WTC11 (cell line): Measurements from ENCODE around the gene PRKCSH. TPM values are rescaled to one million over a fixed set of nuclear protein-coding genes. Genes with fewer than 3 reads are reported as not detected.

Experiments used
- ATAC-seq: fragments of 200-7000 bp; cut with Tn5 transposase; 2 replicates; pipeline ENCODE4 v1.10.0; 2021; ENCODE audit warnings: mild to moderate bottlenecking, moderate library complexity
- CTCF ChIA-PET: fragments of 300-600 bp; sonication (Branson Sonifier 250); formaldehyde crosslinking; loops from one replicate; lab custom pipeline; 2021; ENCODE audit warnings: antibody characterized with exemption; lab: Charles Lee
- POLR2A ChIA-PET: fragments of 350-600 bp; sonication (Branson Sonifier 250); formaldehyde crosslinking; loops from one replicate; lab custom pipeline; 2021; ENCODE audit warnings: antibody characterized with exemption; lab: Charles Lee
- DNase-seq: peaks from one replicate; pipeline ENCODE4 v3.0.0; 2021; ENCODE audit warnings: low spot score
- H3K27ac Mint-ChIP-seq: 2 replicates; pipeline ENCODE4 v1.8.0; 2021; ENCODE audit warnings: mixed read lengths
- H3K27me3 Mint-ChIP-seq: 2 replicates; pipeline ENCODE4 v1.8.0; 2021; ENCODE audit warnings: low read depth, mild to moderate bottlenecking, moderate library complexity, mixed read lengths
- H3K36me3 Mint-ChIP-seq: 2 replicates; pipeline ENCODE4 v1.8.0; 2021; ENCODE audit warnings: mixed read lengths
- H3K4me1 Mint-ChIP-seq: 2 replicates; pipeline ENCODE4 v1.8.0; 2022; ENCODE audit warnings: mixed read lengths
- H3K4me3 Mint-ChIP-seq: 2 replicates; pipeline ENCODE4 v1.8.0; 2021; ENCODE audit warnings: mild to moderate bottlenecking, moderate library complexity, mixed read lengths
- H3K9me3 Mint-ChIP-seq: 2 replicates; pipeline ENCODE4 v1.8.0; 2021; ENCODE audit warnings: mixed read lengths
- ATF1 ChIP-seq: sonication (generic); formaldehyde crosslinking; IDR thresholded peaks from 2 replicates; pipeline ENCODE4 v1.8.1; 2023; ENCODE audit warnings: mild to moderate bottlenecking, moderate library complexity, missing genetic modification reagents
- CREB1 ChIP-seq: sonication (generic); formaldehyde crosslinking; IDR thresholded peaks from 2 replicates; pipeline ENCODE4 v1.8.0; 2023; ENCODE audit warnings: mild to moderate bottlenecking, missing genetic modification reagents
- ESRRA ChIP-seq: sonication (generic); formaldehyde crosslinking; IDR thresholded peaks from 2 replicates; pipeline ENCODE4 v1.8.1; 2022; ENCODE audit warnings: mild to moderate bottlenecking, missing genetic modification reagents, borderline replicate concordance
- FOXJ3 ChIP-seq: sonication (generic); formaldehyde crosslinking; IDR thresholded peaks from 2 replicates; pipeline ENCODE4 v1.9.0; 2021; ENCODE audit warnings: missing genetic modification reagents, mild to moderate bottlenecking, borderline replicate concordance
- FOXP1 ChIP-seq: sonication (generic); formaldehyde crosslinking; IDR thresholded peaks from 2 replicates; pipeline ENCODE4 v1.8.0; 2022; ENCODE audit warnings: missing genetic modification reagents, mild to moderate bottlenecking, moderate library complexity, borderline replicate concordance
- GTF2I ChIP-seq: fragments of 250-450 bp; sonication (Bioruptor Pico); conservative IDR thresholded peaks from 2 replicates; pipeline ENCODE4 v1.4.0; 2021; ENCODE audit warnings: mild to moderate bottlenecking
- SOX15 ChIP-seq: fragments of 250-450 bp; sonication (Bioruptor Pico); IDR thresholded peaks from 2 replicates; pipeline ENCODE4 v1.9.0; 2021; ENCODE audit warnings: mild to moderate bottlenecking
- TCF7 ChIP-seq: sonication (generic); formaldehyde crosslinking; IDR thresholded peaks from 2 replicates; pipeline ENCODE4 v1.8.0; 2022; ENCODE audit warnings: mild to moderate bottlenecking, low read depth, missing genetic modification reagents, moderate library complexity
- ZNF121 ChIP-seq: sonication (generic); formaldehyde crosslinking; IDR thresholded peaks from 2 replicates; pipeline ENCODE4 v1.8.0; 2023; ENCODE audit warnings: missing genetic modification reagents
- total RNA-seq: library from RNA; stranded (reverse); gene quantifications from 3 replicates; pipeline ENCODE4 v1.2.3, GENCODE V29; 2021
- TF ChIP-seq, protein P1 (sequence below): fragments of 250-450 bp; sonication (Bioruptor Pico); IDR thresholded peaks from 2 replicates; pipeline ENCODE4 v2.1.2; 2022; ENCODE audit warnings: mild to moderate bottlenecking, moderate library complexity
- TF ChIP-seq, protein P2 (sequence below): sonication (generic); formaldehyde crosslinking; IDR thresholded peaks from 2 replicates; pipeline ENCODE4 v1.8.1; 2022; ENCODE audit warnings: missing genetic modification reagents, borderline replicate concordance
- TF ChIP-seq, protein P3 (sequence below): sonication (generic); formaldehyde crosslinking; IDR thresholded peaks from 2 replicates; pipeline ENCODE4 v1.8.1; 2023; ENCODE audit warnings: mild to moderate bottlenecking, missing genetic modification reagents, borderline replicate concordance
- TF ChIP-seq, protein P4 (sequence below): sonication (generic); formaldehyde crosslinking; IDR thresholded peaks from 2 replicates; pipeline ENCODE4 v1.8.1; 2023; ENCODE audit warnings: mild to moderate bottlenecking, missing genetic modification reagents, moderate library complexity
- TF ChIP-seq, protein P5 (sequence below): fragments of 250-450 bp; sonication (Bioruptor Pico); IDR thresholded peaks from 2 replicates; pipeline ENCODE4 v1.8.0; 2021; ENCODE audit warnings: mild to moderate bottlenecking
- TF ChIP-seq, protein P6 (sequence below): sonication (generic); formaldehyde crosslinking; IDR thresholded peaks from 2 replicates; pipeline ENCODE4 v1.8.0; 2023; ENCODE audit warnings: missing genetic modification reagents

The PRKCSH gene
- total RNA-seq, 1 experiment from 2014 or later, result 396 TPM

DNA sequence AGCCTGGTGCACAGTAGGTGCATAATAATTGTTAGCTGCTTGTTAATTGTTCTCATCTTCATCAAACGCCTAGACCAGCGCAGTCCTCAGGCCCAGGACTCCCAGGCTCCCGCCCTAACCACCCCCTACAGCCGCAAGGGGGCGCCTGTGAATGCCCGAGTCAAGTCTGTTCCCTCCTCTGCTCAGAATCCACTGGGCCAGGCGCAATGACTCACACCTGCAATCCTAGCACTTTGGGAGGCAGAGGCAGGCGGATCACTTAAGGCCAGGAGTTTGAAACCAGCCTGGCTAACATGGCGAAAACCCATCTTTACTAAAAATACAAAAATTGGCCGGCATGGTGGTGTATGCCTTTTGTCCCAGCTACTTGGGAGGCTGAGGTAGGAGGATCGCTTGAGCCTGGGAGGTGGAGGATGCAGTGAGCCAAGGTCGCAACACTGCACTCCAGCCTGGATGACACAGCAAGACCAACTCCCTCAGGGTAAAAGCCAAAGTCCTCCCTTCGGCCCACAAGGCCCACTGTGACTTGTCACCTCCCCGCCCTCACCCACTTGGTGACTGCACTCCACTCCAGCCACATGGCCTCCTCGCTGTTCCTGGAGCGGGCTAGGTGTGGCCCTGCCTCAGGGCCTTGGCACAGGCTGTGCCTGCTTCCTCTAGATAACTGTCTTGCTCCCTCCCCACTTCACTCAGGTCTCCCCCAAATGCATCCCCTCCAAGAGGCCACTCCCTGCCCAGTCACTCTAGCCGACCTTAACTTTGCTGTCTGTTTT, 61.1 kb downstream of the PRKCSH start (continued):
- no peak for TF ChIP-seq ATF1 (CRISPR knock-in tag)

DNA sequence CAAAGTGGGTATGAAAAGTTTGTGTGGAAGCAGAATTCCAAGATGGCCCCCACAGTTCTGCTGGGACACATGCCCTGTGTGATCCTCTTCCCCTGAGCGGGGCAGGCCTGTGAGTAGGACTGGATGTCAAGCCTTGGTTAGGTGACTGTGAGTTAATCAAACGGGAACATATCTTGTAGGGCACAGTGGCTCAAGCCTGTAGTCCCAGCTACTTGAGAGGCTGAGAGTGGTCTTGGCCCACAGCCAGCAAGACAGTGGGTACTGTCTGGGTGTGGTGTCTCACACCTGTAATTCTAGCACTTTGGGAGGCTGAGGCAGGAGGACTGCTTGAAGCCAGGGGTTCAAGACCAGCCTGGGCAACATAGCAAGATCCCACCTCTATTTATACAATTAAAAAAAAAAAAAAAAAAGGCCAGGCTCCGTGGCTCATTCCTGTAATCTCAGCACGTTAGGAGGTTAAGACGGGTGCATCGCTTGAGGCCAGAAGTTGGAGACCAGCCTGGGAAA, 63.8 kb downstream of the PRKCSH start:
- Mint-ChIP-seq H3K27ac (peak overlapping the region; percentile 41; the same call in 1 of the 2 replicates), H3K4me3 (no peak overlapping the region), H3K9me3 (no peaks in the 10 kb centered on the region), H3K36me3 (no peaks in the 10 kb centered on the region), H3K27me3 (no peaks in the 10 kb centered on the region), H3K4me1 (peaks cover under 1% of the 10 kb centered on the region; the same call in 1 of the 2 replicates)
- TF ChIP-seq, protein P1, sequence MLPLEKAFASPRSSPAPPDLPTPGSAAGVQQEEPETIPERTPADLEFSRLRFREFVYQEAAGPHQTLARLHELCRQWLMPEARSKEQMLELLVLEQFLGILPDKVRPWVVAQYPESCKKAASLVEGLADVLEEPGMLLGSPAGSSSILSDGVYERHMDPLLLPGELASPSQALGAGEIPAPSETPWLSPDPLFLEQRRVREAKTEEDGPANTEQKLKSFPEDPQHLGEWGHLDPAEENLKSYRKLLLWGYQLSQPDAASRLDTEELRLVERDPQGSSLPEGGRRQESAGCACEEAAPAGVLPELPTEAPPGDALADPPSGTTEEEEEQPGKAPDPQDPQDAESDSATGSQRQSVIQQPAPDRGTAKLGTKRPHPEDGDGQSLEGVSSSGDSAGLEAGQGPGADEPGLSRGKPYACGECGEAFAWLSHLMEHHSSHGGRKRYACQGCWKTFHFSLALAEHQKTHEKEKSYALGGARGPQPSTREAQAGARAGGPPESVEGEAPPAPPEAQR (CRISPR knock-in tag), result no peak
- TF ChIP-seq, protein P2, sequence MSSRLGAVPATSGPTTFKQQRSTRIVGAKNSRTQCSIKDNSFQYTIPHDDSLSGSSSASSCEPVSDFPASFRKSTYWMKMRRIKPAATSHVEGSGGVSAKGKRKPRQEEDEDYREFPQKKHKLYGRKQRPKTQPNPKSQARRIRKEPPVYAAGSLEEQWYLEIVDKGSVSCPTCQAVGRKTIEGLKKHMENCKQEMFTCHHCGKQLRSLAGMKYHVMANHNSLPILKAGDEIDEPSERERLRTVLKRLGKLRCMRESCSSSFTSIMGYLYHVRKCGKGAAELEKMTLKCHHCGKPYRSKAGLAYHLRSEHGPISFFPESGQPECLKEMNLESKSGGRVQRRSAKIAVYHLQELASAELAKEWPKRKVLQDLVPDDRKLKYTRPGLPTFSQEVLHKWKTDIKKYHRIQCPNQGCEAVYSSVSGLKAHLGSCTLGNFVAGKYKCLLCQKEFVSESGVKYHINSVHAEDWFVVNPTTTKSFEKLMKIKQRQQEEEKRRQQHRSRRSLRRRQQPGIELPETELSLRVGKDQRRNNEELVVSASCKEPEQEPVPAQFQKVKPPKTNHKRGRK, result no peak
- no peak for TF ChIP-seq CREB1 (CRISPR knock-in tag)
- peak; percentile 40; the same call in 1 of the 2 replicates for TF ChIP-seq ZNF121 (CRISPR knock-in tag)
- TF ChIP-seq, protein P3, sequence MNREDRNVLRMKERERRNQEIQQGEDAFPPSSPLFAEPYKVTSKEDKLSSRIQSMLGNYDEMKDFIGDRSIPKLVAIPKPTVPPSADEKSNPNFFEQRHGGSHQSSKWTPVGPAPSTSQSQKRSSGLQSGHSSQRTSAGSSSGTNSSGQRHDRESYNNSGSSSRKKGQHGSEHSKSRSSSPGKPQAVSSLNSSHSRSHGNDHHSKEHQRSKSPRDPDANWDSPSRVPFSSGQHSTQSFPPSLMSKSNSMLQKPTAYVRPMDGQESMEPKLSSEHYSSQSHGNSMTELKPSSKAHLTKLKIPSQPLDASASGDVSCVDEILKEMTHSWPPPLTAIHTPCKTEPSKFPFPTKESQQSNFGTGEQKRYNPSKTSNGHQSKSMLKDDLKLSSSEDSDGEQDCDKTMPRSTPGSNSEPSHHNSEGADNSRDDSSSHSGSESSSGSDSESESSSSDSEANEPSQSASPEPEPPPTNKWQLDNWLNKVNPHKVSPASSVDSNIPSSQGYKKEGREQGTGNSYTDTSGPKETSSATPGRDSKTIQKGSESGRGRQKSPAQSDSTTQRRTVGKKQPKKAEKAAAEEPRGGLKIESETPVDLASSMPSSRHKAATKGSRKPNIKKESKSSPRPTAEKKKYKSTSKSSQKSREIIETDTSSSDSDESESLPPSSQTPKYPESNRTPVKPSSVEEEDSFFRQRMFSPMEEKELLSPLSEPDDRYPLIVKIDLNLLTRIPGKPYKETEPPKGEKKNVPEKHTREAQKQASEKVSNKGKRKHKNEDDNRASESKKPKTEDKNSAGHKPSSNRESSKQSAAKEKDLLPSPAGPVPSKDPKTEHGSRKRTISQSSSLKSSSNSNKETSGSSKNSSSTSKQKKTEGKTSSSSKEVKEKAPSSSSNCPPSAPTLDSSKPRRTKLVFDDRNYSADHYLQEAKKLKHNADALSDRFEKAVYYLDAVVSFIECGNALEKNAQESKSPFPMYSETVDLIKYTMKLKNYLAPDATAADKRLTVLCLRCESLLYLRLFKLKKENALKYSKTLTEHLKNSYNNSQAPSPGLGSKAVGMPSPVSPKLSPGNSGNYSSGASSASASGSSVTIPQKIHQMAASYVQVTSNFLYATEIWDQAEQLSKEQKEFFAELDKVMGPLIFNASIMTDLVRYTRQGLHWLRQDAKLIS (CRISPR knock-in tag), result no peak
- CTCF ChIA-PET, result interaction anchor here (1.7 kb wide), 1 partner anchor 53 kb away, joined by 3 read pairs; no protein-coding TSS in a partner anchor
- DNase-seq, result no peak
- ATAC-seq, result no peak
- POLR2A ChIA-PET, result no interaction called here

DNA sequence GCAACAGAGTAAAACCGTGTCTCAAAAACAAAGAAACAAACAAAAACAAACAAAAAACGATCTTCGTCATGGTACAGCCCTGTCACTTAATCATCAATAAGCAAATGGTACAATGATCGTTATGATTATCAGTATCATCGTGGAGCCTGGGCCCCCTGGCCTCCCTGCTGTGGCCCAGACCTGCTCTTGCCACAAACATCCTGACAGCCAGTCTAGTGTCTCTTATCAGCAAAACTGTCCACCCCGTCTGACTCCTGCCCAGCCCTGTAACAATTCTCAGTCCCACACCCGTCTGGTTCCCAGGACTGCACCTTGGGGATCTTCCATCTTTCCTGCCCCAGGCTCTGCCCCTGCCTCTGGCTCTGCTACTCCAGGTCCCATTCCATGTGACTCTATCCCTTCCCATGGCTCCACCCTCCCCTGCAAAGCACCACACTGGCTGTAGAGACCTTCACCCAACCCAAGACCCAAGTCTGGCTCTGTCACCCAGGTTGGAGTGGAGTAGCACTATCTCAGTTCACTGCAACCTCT, 64.5 kb downstream of the PRKCSH start:
- Mint-ChIP-seq H3K4me3 (no peak overlapping the region), H3K4me1 (peaks cover 6% of the 10 kb centered on the region), H3K27ac (peak overlapping the region; percentile 17; the same call in 1 of the 2 replicates), H3K36me3 (no peaks in the 10 kb centered on the region), H3K9me3 (no peaks in the 10 kb centered on the region), H3K27me3 (no peaks in the 10 kb centered on the region)
- ChIA-PET POLR2A (no interaction called here), CTCF (interaction anchor here (1.7 kb wide), 1 partner anchor 52 kb away, joined by 3 read pairs; no protein-coding TSS in a partner anchor)
- no peak for DNase-seq
- ATAC-seq, result no peak
- no peak for TF ChIP-seq TCF7
- TF ChIP-seq ATF1 (CRISPR knock-in tag), result no peak
- TF ChIP-seq FOXJ3 (CRISPR knock-in tag), result no peak
- TF ChIP-seq, protein P4, sequence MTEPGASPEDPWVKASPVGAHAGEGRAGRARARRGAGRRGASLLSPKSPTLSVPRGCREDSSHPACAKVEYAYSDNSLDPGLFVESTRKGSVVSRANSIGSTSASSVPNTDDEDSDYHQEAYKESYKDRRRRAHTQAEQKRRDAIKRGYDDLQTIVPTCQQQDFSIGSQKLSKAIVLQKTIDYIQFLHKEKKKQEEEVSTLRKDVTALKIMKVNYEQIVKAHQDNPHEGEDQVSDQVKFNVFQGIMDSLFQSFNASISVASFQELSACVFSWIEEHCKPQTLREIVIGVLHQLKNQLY, result no peak
- TF ChIP-seq SOX15, result no peak
- TF ChIP-seq, protein P5, sequence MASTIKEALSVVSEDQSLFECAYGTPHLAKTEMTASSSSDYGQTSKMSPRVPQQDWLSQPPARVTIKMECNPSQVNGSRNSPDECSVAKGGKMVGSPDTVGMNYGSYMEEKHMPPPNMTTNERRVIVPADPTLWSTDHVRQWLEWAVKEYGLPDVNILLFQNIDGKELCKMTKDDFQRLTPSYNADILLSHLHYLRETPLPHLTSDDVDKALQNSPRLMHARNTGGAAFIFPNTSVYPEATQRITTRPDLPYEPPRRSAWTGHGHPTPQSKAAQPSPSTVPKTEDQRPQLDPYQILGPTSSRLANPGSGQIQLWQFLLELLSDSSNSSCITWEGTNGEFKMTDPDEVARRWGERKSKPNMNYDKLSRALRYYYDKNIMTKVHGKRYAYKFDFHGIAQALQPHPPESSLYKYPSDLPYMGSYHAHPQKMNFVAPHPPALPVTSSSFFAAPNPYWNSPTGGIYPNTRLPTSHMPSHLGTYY, result no peak
- no peak for TF ChIP-seq ESRRA (CRISPR knock-in tag)
- TF ChIP-seq GTF2I (CRISPR knock-in tag), result no peak
- TF ChIP-seq FOXP1 (CRISPR knock-in tag), result no peak
- TF ChIP-seq, protein P6, sequence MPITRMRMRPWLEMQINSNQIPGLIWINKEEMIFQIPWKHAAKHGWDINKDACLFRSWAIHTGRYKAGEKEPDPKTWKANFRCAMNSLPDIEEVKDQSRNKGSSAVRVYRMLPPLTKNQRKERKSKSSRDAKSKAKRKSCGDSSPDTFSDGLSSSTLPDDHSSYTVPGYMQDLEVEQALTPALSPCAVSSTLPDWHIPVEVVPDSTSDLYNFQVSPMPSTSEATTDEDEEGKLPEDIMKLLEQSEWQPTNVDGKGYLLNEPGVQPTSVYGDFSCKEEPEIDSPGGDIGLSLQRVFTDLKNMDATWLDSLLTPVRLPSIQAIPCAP (CRISPR knock-in tag), result no peak
